GM13977 (cell line): ENCODE data around the gene FAM13A.

Experiments
- DNase-seq: peaks from one replicate; pipeline ENCODE4 v3.0.0; 2012; ENCODE audit warnings: low spot score
- in situ Hi-C: fragments of 300-500 bp; cut with MboI; formaldehyde crosslinking; loops from one replicate; pipeline ENCODE4 v1.12.0; 2022; ENCODE audit warnings: low sequenced_read_pairs, low pct_unique_long_range_greater_than_20kb, mixed read lengths, inconsistent platforms; ENCODE audit not compliant: unreplicated experiment
- TF ChIP-seq, protein P1 (sequence below): IDR thresholded peaks from 2 replicates; pipeline ENCODE4 v1.5.1; 2012; ENCODE audit warnings: mild to moderate bottlenecking, control low read depth; ENCODE audit not compliant: insufficient read depth; ENCODE audit errors: extremely low read depth, missing control alignments

FAM13A gene

DNA sequence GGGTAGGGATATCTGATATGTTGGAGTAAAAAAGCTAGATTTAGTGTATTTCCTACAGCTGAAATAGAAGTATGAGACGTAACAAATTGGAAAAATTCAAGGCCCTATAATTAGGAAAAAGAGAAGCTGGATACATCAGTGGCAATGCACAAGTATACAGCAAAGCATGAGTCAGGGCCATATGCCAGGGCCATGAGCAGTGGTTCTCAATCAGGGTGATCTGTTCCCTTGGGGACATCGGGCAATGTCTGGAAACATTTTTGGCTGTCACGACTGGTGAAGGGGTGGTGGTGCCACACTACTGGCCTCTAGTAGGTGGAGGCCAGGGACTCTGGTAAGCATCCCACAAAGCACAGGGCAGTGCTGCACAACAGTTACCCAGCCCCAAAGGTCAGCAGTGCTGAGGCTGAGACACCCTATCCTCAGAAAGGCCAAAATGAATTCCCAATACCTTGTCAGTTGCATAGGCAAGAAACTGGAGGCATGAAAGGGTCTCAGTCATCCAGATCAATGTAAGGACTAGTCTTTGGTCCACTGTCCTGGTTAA is 322.5 kb downstream of the FAM13A start:
- no peak for DNase-seq
- in situ Hi-C loops = no loop called here
- TF ChIP-seq, protein P1, sequence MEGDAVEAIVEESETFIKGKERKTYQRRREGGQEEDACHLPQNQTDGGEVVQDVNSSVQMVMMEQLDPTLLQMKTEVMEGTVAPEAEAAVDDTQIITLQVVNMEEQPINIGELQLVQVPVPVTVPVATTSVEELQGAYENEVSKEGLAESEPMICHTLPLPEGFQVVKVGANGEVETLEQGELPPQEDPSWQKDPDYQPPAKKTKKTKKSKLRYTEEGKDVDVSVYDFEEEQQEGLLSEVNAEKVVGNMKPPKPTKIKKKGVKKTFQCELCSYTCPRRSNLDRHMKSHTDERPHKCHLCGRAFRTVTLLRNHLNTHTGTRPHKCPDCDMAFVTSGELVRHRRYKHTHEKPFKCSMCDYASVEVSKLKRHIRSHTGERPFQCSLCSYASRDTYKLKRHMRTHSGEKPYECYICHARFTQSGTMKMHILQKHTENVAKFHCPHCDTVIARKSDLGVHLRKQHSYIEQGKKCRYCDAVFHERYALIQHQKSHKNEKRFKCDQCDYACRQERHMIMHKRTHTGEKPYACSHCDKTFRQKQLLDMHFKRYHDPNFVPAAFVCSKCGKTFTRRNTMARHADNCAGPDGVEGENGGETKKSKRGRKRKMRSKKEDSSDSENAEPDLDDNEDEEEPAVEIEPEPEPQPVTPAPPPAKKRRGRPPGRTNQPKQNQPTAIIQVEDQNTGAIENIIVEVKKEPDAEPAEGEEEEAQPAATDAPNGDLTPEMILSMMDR = no peak

DNA sequence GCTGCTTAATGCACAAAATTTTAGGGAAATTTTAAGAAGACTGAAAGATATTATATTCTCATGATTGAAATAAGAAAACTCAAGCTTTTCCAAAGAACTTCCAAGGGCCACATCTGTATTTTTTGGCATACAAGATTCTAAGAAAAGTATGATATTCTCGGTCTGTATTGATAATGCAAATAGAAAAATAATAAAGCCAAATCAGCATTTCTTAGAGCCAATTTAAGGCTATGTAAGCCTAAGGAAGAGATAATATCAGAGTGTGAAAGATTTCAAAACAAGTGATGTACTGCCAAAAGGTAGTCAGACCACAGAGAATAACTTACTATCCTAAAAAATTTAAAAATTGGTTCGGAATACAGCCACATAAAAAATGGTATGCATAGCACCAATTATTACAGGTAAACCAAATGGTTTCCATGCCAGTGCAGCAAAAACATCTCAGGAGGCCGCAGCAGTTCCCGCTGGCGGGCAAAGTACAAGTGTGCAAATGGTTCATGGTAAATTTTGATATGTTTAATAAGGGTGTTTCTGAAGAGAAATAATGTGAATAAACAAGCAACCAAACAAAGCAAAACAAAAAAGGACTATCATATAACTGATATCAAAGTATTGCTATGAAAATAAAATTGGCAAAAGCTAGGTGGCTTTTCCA is 324.1 kb downstream of the FAM13A start:
- in situ Hi-C loops = no loop called here
- DNase-seq = no peak
- TF ChIP-seq, protein P1 = no peak

DNA sequence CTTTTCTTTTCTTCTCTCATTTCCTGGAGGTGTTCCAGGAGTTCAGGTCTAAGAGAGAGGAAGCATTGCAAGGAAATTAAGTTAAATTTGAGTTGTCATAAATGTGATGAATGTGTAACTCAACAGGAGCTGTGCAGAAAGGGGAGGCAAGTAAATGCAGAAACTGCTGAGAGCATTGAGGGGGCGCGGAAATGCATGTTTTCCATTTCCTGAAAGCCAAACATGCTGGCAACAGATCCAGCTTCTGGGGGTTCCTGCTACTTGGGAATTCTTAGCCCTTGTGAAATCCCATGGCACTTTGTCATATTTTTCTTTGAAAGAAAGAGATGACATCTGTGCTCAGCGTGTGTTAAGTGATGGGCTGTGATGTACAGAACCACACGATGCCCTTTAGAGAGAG is 325.6 kb downstream of the FAM13A start:
- in situ Hi-C loops = no loop called here
- DNase-seq = no peak
- TF ChIP-seq, protein P1 = no peak

DNA sequence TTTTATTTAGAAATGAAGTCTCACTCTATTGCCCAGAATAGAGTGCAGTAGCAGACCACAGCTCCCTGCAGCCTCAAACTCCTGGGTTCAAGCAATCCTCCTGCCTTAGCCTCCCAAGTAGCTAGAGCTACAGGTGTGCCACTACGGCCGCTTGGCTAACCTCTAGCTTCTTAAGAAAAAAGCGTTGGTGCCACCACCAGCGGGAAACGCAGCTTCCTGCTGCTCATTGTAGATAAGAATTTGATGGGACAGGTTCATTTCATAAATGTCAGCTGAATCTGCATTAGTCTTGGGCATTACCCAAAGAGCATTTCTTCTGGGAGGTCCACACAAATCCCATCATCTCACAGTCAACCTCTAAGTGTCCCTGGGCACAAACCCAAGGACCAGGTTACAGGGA is 326.2 kb downstream of the FAM13A start:
- DNase-seq = no peak
- TF ChIP-seq, protein P1 = no peak
- in situ Hi-C loops = no loop called here

DNA sequence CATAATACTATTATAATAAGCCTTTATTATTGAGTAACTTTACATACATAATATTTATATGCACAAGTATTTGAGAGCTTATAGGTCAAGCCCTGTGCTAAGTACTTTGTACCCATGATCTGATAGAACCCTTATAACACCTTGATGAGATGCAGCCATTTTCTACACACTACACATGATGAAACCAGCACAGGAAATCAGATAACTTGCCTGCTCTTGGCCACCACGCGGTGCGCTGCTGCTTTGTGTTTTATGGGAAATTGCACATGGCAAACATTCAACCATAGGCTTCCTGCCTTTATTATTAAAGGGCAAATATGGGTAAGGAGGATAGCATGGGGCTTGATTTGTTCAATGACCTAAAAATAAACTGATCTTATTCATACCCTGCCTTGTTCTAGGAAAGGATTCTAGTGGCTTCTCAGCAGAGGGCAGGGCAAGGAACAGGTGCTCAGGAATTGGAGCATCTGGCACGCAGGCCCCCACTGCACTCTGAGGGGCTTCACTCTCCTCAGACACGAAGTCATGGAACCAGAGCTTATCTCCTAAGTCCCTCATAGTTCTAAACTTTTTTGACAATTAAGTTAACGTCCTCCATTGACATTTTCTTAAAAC is 327.7 kb downstream of the FAM13A start:
- no peak for DNase-seq
- in situ Hi-C loops = no loop called here
- TF ChIP-seq, protein P1 = no peak

DNA sequence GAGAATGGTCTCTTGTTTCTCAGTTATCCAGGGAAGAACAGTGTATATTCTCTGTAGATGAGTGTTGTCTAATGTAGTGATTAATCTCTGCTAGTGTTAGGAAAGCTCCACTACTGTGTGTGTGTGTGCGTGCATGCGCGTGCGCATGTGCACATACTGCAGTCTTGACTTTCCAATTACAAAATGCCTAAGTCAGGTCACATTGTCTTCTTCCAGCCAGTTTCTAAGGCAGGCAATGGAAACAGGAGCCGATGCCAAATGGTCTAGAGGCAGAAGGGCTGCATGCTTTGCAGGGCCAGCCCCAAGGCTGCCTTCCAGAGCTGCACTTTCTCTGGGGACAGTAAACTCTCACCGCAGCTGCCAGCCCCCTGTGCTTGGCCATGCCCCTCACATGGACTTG is 328.8 kb downstream of the FAM13A start:
- DNase-seq = no peak
- TF ChIP-seq, protein P1 = no peak

More for the DNA sequence above, 328.8 kb downstream of the FAM13A start:
- in situ Hi-C loops = no loop called here
